KMS-11 (cell line): Measurements from ENCODE around the gene PAM.

Experiments
- H2AFZ ChIP-seq: fragments of 200-600 bp; sonication (generic); 2 replicates; pipeline ENCODE4 v1.6.1; 2016; ENCODE audit warnings: antibody characterized with exemption, mixed run types, low read depth
- H3K27ac ChIP-seq: fragments of 200-600 bp; sonication (generic); 2 replicates; pipeline ENCODE4 v1.6.1; 2016; ENCODE audit warnings: mild to moderate bottlenecking, mixed run types
- H3K27me3 ChIP-seq: fragments of 200-600 bp; sonication (generic); 2 replicates; pipeline ENCODE4 v1.6.1; 2017; ENCODE audit warnings: mild to moderate bottlenecking, low read depth, mixed run types, moderate library complexity; ENCODE audit not compliant: insufficient read depth
- H3K36me3 ChIP-seq: fragments of 200-600 bp; sonication (generic); 2 replicates; pipeline ENCODE4 v1.6.1; 2017; ENCODE audit warnings: mild to moderate bottlenecking, mixed run types; ENCODE audit not compliant: insufficient read depth
- H3K4me1 ChIP-seq: fragments of 200-600 bp; sonication (generic); 2 replicates; pipeline ENCODE4 v1.6.1; 2016; ENCODE audit warnings: mild to moderate bottlenecking, low read depth, mixed run types; ENCODE audit not compliant: poor library complexity, severe bottlenecking
- H3K4me2 ChIP-seq: fragments of 200-600 bp; sonication (generic); 2 replicates; pipeline ENCODE4 v1.7.0; 2016; ENCODE audit warnings: mild to moderate bottlenecking, mixed run types
- H3K4me3 ChIP-seq: fragments of 200-600 bp; sonication (generic); IDR thresholded peaks from 2 replicates; pipeline ENCODE4 v1.6.1; 2017; ENCODE audit warnings: low read depth, low read length, mixed read lengths; ENCODE audit not compliant: insufficient read depth
- H3K79me2 ChIP-seq: fragments of 200-600 bp; sonication (generic); 2 replicates; pipeline ENCODE4 v1.6.1; 2016; ENCODE audit warnings: low read depth, mixed run types; ENCODE audit not compliant: insufficient read depth
- H3K9ac ChIP-seq: fragments of 200-600 bp; sonication (generic); 2 replicates; pipeline ENCODE4 v1.6.1; 2016; ENCODE audit warnings: mild to moderate bottlenecking, mixed run types
- H4K20me1 ChIP-seq: fragments of 200-600 bp; sonication (generic); 2 replicates; pipeline ENCODE4 v1.6.1; 2016; ENCODE audit warnings: mild to moderate bottlenecking, mixed run types; ENCODE audit not compliant: insufficient read depth
- CTCF ChIP-seq: fragments of 200-600 bp; sonication (generic); conservative IDR thresholded peaks from 2 replicates; pipeline ENCODE4 v1.6.1; 2017; ENCODE audit warnings: low read depth, mild to moderate bottlenecking, antibody characterized with exemption, low read length, moderate library complexity, mixed read lengths

PAM gene

GRCh38 chr5:103005276-103005675 lies 250.2 kb downstream of the PAM start:
- no peak for TF ChIP-seq CTCF
- Histone ChIP-seq H3K4me2 (no peak overlapping the region), H3K27ac (no peak overlapping the region), H4K20me1 (no peaks in the 10 kb centered on the region), H3K79me2 (no peaks in the 10 kb centered on the region), H3K4me1 (no peaks in the 10 kb centered on the region), H2AFZ (no peak overlapping the region), H3K27me3 (no peaks in the 10 kb centered on the region), H3K4me3 (no peak overlapping the region), H3K36me3 (no peaks in the 10 kb centered on the region), H3K9ac (no peak overlapping the region)

GRCh38 chr5:103006921-103007320 lies 251.8 kb downstream of the PAM start:
- H3K27ac ChIP-seq = no peak overlapping the region
- H3K4me3 ChIP-seq = no peak overlapping the region
- no peaks in the 10 kb centered on the region for H3K27me3 ChIP-seq
- H2AFZ ChIP-seq = no peak overlapping the region
- TF ChIP-seq CTCF = no peak
- H3K79me2 ChIP-seq = no peaks in the 10 kb centered on the region
- no peaks in the 10 kb centered on the region for H4K20me1 ChIP-seq
- no peak overlapping the region for H3K9ac ChIP-seq
- H3K4me2 ChIP-seq = no peak overlapping the region
- H3K4me1 ChIP-seq = no peaks in the 10 kb centered on the region
- H3K36me3 ChIP-seq = no peaks in the 10 kb centered on the region

- no peaks in the 10 kb centered on the region for H3K36me3 ChIP-seq
- H3K27ac ChIP-seq = no peak overlapping the region
- no peaks in the 10 kb centered on the region for H3K27me3 ChIP-seq
- no peak overlapping the region for H2AFZ ChIP-seq
- TF ChIP-seq CTCF = no peak
- no peak overlapping the region for H3K4me2 ChIP-seq
- H3K9ac ChIP-seq = no peak overlapping the region
- H3K4me1 ChIP-seq = no peaks in the 10 kb centered on the region
- H3K79me2 ChIP-seq = no peaks in the 10 kb centered on the region
- no peaks in the 10 kb centered on the region for H4K20me1 ChIP-seq
- H3K4me3 ChIP-seq = no peak overlapping the region
Observed at GRCh38 chr5:103010168-103010567, 255.1 kb downstream of the PAM start.

GRCh38 chr5:103013933-103014552 lies 258.9 kb downstream of the PAM start:
- Histone ChIP-seq H3K27ac (no peak overlapping the region), H3K9ac (no peak overlapping the region), H3K36me3 (no peaks in the 10 kb centered on the region), H3K4me2 (no peak overlapping the region), H2AFZ (no peak overlapping the region), H3K4me1 (no peaks in the 10 kb centered on the region), H3K4me3 (no peak overlapping the region), H4K20me1 (no peaks in the 10 kb centered on the region), H3K27me3 (no peaks in the 10 kb centered on the region), H3K79me2 (no peaks in the 10 kb centered on the region)
- TF ChIP-seq CTCF = no peak
